ENCODE results near the gene SH3YL1. TPM values are rescaled to one million over a fixed set of nuclear protein-coding genes. Genes with fewer than 3 reads are reported as not detected.

The SH3YL1 gene
- total and polyA plus RNA-seq, 7 donors, result 7.7 to 10.0 (median 9.2) TPM

DNA sequence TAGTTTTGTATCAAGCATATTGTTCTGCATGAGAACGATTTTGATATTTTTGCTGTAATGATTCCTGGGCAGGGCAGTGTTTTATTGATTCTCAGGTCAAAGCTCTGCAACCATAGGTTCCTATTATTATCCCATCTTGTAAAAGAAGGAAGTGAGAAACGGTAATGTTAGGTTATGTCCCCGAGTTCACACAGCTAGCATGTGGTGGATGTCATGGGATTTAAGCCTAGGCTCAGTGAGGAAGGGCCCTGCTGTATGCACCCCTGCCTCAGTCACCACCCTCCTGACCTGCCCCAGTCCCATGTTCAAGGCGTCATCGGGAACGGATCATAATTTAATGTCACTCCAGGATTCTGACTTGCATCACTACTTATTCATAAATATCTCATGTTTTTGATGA is 11.6 kb upstream of the SH3YL1 start:
- 78 to 86% (median 85%) methylated on average over 6 of the region's 6 CpGs for whole genome bisulfite sequencing, 3 donors
- Histone ChIP-seq H3K36me3 (ENCODE audit: insufficient read depth in 1 of 2, low read depth in 1 of 2) (peaks cover 16 to 89% of the 10 kb centered on the region in 2 donors), H3K4me3 (no peak overlapping the region), H3K27ac (no peak overlapping the region), H3K27me3 (ENCODE audit: insufficient read depth in 3 of 3, low read length in 2 of 3) (no peaks in the 10 kb centered on the region), H3K9me3 (no peaks in the 10 kb centered on the region), H3K4me1 (no peaks in the 10 kb centered on the region)
- no peak for DNase-seq
- intact Hi-C loops (cut with DNase I), result no loop called here
- ATAC-seq, result no peak
- TF ChIP-seq, protein P1, sequence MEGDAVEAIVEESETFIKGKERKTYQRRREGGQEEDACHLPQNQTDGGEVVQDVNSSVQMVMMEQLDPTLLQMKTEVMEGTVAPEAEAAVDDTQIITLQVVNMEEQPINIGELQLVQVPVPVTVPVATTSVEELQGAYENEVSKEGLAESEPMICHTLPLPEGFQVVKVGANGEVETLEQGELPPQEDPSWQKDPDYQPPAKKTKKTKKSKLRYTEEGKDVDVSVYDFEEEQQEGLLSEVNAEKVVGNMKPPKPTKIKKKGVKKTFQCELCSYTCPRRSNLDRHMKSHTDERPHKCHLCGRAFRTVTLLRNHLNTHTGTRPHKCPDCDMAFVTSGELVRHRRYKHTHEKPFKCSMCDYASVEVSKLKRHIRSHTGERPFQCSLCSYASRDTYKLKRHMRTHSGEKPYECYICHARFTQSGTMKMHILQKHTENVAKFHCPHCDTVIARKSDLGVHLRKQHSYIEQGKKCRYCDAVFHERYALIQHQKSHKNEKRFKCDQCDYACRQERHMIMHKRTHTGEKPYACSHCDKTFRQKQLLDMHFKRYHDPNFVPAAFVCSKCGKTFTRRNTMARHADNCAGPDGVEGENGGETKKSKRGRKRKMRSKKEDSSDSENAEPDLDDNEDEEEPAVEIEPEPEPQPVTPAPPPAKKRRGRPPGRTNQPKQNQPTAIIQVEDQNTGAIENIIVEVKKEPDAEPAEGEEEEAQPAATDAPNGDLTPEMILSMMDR (IDR thresholded peaks at IDR 0.05), result no peak

DNA sequence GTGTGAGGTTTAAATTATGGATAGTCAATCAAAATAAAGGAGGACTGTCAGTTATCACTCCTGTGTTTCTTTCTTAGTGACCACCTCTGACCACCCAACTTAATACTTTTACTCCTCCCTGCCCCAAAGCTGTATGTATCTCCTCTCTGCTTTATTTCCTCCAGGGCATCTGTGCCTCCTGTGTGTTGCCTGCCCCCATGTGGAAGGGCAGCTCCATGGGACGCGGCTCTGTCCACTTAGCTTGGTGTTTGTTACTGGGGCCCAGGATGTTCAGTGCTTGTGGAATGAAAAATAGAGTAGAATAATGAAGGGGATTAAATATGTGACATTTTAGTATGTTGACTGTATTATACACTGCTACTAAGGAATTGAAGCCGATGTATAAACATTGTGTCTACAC is 10.7 kb upstream of the SH3YL1 start:
- H3K9me3 ChIP-seq, result no peaks in the 10 kb centered on the region
- no peaks in the 10 kb centered on the region for H3K27me3 ChIP-seq (ENCODE audit: insufficient read depth in 3 of 3, low read length in 2 of 3)
- WGBS, 3 donors, result 97 to 99% (median 97%) methylated on average over 3 of the region's 3 CpGs
- no peaks in the 10 kb centered on the region for H3K4me1 ChIP-seq
- H3K36me3 ChIP-seq (ENCODE audit: insufficient read depth in 1 of 2, low read depth in 1 of 2), result peaks cover 11 to 79% of the 10 kb centered on the region in 2 donors
- no peak overlapping the region for H3K27ac ChIP-seq
- intact Hi-C loops (cut with DNase I), result no loop called here
- no peak overlapping the region for H3K4me3 ChIP-seq
- no peak for ATAC-seq
- TF ChIP-seq, protein P1 (IDR thresholded peaks at IDR 0.05), result no peak
- no peak for DNase-seq

DNA sequence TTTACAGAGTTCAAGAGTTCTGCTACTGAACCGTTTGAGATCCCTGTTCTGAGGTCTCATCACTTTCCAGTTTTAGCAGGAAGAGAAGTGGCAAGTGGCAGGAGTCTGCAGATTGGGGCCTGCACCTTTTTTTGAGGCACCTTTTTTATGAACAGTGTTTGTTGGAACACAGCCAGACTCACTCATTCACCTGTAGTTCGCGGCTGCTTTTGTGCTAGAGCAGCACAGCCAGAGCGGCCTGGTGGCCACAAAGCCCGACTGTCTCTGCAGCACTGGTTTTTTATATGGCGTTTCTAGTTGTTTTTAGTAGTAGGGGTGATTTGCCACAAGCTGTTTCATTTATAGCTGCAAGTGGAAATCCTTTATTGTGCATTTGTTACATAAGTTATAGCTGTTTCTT is 9.5 kb upstream of the SH3YL1 start:
- peaks cover 8% of the 10 kb centered on the region for H3K4me1 ChIP-seq
- H3K9me3 ChIP-seq, result no peaks in the 10 kb centered on the region
- DNase-seq, result no peak
- no peaks in the 10 kb centered on the region for H3K27me3 ChIP-seq (ENCODE audit: insufficient read depth in 3 of 3, low read length in 2 of 3)
- 66 to 82% (median 78%) methylated on average over 6 of the region's 6 CpGs for WGBS, 3 donors
- no peak for ATAC-seq
- intact Hi-C loops (cut with DNase I), result no loop called here
- H3K27ac ChIP-seq, result no peak overlapping the region
- H3K36me3 ChIP-seq (ENCODE audit: insufficient read depth in 1 of 2, low read depth in 1 of 2), result peaks cover 10 to 67% of the 10 kb centered on the region in 2 donors
- H3K4me3 ChIP-seq, result no peak overlapping the region
- TF ChIP-seq, protein P1 (IDR thresholded peaks at IDR 0.05), result no peak

DNA sequence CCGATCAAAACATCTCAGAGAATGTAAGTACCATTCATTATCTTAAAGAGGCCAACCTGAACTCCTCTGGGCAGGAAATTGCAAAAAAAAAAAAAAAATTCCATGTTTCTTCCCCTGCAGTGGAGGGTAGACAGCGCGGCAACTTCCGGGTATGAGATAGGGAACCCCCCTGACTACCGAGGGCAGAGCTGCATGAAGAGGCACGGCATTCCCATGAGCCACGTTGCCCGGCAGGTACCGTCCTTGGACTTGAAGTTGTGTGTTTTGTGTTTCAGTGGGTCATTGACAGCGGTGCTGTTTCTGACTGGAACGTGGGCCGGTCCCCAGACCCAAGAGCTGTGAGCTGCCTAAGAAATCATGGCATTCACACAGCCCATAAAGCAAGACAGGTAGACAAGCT is 8.1 kb upstream of the SH3YL1 start:
- H3K9me3 ChIP-seq, result no peaks in the 10 kb centered on the region
- H3K36me3 ChIP-seq (ENCODE audit: insufficient read depth in 1 of 2, low read depth in 1 of 2), result peaks cover 3 to 53% of the 10 kb centered on the region in 2 donors
- H3K4me3 ChIP-seq, result no peak overlapping the region
- 93 to 95% (median 94%) methylated on average over 12 of the region's 12 CpGs for WGBS, 3 donors
- no peaks in the 10 kb centered on the region for H3K27me3 ChIP-seq (ENCODE audit: insufficient read depth in 3 of 3, low read length in 2 of 3)
- peaks cover 8% of the 10 kb centered on the region for H3K4me1 ChIP-seq
- DNase-seq (no peak), ATAC-seq (no peak)
- TF ChIP-seq, protein P1 (IDR thresholded peaks at IDR 0.05), result no peak
- intact Hi-C loops (cut with DNase I), result no loop called here
- H3K27ac ChIP-seq, result no peak overlapping the region

DNA sequence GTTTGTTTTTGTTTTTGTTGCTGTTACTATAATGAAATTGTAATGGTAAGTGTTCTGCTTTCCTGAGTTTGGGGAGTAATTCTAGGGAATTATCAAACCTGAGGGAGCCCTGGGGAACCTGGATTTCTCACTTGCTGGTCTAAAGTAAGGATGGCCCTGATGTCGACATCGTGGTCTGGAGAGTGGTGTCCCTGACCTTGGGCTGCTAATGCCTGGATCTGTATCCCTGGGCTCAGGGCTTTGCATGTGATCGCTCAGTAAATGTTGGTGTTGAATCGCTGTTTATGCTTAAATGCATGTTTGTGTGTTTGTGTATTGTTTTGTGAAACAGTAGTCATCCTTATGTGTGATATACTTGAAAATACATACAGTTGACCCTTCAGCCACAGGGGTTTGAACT is 7.0 kb upstream of the SH3YL1 start:
- H3K36me3 ChIP-seq (ENCODE audit: insufficient read depth in 1 of 2, low read depth in 1 of 2), result peaks cover 0 to 43% of the 10 kb centered on the region in 2 donors
- intact Hi-C loops (cut with DNase I), result no loop called here
- peaks cover 12% of the 10 kb centered on the region for H3K4me1 ChIP-seq
- no peak overlapping the region for H3K27ac ChIP-seq
- ATAC-seq (no peak), DNase-seq (no peak)
- no peaks in the 10 kb centered on the region for H3K9me3 ChIP-seq
- TF ChIP-seq, protein P1 (IDR thresholded peaks at IDR 0.05), result no peak
- no peaks in the 10 kb centered on the region for H3K27me3 ChIP-seq (ENCODE audit: insufficient read depth in 3 of 3, low read length in 2 of 3)
- H3K4me3 ChIP-seq, result no peak overlapping the region
- WGBS, 3 donors, result 95 to 99% (median 97%) methylated on average over 4 of the region's 4 CpGs

Data from psoas muscle (tissue), 8 donors.